PFSK-1 (cell line): Measurements from ENCODE around the gene RXRB.

Experiments used
- FOXP2 ChIP-seq: optimal IDR thresholded peaks from 2 replicates; pipeline ENCODE3; 2011; ENCODE audit warnings: borderline replicate concordance, control low read depth, inconsistent platforms; ENCODE audit not compliant: insufficient read depth; ENCODE audit errors: extremely low read length, extremely low read depth
- POLR2AphosphoS5 ChIP-seq: IDR thresholded peaks from 2 replicates; pipeline ENCODE4 v1.6.1; 2012; ENCODE audit warnings: low read depth, mild to moderate bottlenecking, control low read depth, low read length, moderate library complexity
- REST ChIP-seq, 2 experiments: IDR thresholded peaks; 2 replicates each; pipeline versions ENCODE4 v1.6.1 to v1.8.0; 2011 to 2012; ENCODE audit warnings: low read depth in 2 of 2, low read length in 2 of 2, control low read depth in 1 of 2, inconsistent platforms in 1 of 2, mild to moderate bottlenecking in 1 of 2, moderate library complexity in 1 of 2; ENCODE audit not compliant: insufficient read depth in 1 of 2
- SIN3A ChIP-seq: IDR thresholded peaks from 2 replicates; pipeline ENCODE4 v1.6.1; 2012; ENCODE audit warnings: mild to moderate bottlenecking, low read length, moderate library complexity, borderline replicate concordance; ENCODE audit not compliant: insufficient read depth
- TAF1 ChIP-seq: IDR thresholded peaks from 2 replicates; pipeline ENCODE4 v1.6.1; 2012; ENCODE audit warnings: low read length, control low read depth, borderline replicate concordance; ENCODE audit not compliant: insufficient read depth

RXRB gene

DNA sequence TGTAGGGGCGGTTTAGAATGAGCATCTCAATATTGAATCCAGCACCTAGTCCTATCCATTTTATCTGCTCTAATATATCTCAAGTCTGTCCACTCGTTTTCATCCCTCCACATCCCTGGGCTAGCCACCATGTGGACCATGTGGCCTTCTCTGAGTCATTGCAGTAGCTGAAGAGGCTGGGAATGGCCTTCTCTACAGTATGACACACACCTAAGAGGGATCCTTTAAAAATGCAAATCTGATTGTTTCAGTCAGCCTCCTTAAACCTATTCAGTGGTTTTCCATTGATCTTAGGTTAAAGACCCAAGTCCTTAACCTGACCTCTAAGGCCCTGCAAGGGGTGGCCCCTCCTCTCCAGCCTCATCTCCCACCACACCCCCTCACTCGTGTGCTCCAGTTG is 17.2 kb upstream of the RXRB start:
- TF ChIP-seq FOXP2 (no peak), POLR2AphosphoS5 (no peak), REST (IDR thresholded peaks at IDR 0.05; ENCODE audit: insufficient read depth in 1 of 2, low read depth in 2 of 2, low read length in 2 of 2) (no peak), SIN3A (no peak)

DNA sequence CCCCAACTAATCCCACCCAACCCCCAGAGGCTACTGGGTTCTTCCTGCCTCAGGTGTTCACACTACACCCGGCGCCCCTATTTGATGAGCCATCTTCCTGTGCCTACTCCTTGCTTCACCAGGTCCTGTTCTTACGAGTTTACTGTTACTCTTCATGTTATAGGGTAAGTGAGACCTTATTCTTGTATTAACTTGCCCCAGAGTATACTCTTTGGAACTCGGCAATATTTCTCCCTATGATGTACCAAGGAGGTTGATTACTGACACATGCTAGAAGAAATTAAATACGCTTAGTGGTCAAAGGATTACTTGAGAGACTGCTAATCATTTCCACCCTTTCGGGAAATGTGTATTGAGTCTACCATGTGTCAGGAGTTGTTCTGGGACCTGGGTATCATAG is 16.8 kb upstream of the RXRB start:
- no peak for TF ChIP-seq SIN3A
- TF ChIP-seq FOXP2: no peak
- TF ChIP-seq REST (IDR thresholded peaks at IDR 0.05; ENCODE audit: insufficient read depth in 1 of 2, low read depth in 2 of 2, low read length in 2 of 2): no peak

GRCh38 chr6:33216117-33216649 is 15.7 kb upstream of the RXRB start:
- TF ChIP-seq REST (IDR thresholded peaks at IDR 0.05; ENCODE audit: insufficient read depth in 1 of 2, low read depth in 2 of 2, low read length in 2 of 2): no peak
- no peak for TF ChIP-seq SIN3A
- TF ChIP-seq POLR2AphosphoS5: no peak
- TF ChIP-seq FOXP2: no peak
- TF ChIP-seq TAF1: no peak

- TF ChIP-seq POLR2AphosphoS5 (no peak), TAF1 (no peak), SIN3A (no peak)
Observed at GRCh38 chr6:33215271-33216116, 15.0 kb upstream of the RXRB start.

DNA sequence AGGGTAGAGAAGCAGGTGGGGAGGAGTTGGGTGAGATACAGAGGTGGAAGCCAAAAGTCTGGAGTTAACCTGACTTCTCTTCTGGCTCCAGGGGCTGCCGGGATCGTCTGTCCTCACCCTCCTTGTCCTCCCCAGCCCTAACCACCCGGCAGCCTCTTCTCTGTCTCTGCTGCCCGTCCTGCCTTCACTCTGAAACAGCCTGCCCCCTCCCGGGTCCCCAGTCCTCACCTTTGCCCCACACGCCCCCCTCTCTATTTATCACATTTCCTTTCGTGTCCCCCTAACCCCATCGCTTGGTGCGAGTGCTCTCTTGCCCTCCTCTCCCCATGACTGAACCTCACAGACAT is 13.5 kb upstream of the RXRB start:
- no peak for TF ChIP-seq REST (IDR thresholded peaks at IDR 0.05; ENCODE audit: insufficient read depth in 1 of 2, low read depth in 2 of 2, low read length in 2 of 2)
- no peak for TF ChIP-seq FOXP2
- TF ChIP-seq POLR2AphosphoS5: no peak
- TF ChIP-seq TAF1: no peak
- TF ChIP-seq SIN3A: no peak
